Measurements from ENCODE around the gene CPZ. TPM values are rescaled to one million over a fixed set of nuclear protein-coding genes. Genes with fewer than 3 reads are reported as not detected.

Gene CPZ
- polyA plus RNA-seq, 1 donor (not counting 4 experiments of a cell fraction or from before 2014, with no cell fraction given) = not detected

DNA sequence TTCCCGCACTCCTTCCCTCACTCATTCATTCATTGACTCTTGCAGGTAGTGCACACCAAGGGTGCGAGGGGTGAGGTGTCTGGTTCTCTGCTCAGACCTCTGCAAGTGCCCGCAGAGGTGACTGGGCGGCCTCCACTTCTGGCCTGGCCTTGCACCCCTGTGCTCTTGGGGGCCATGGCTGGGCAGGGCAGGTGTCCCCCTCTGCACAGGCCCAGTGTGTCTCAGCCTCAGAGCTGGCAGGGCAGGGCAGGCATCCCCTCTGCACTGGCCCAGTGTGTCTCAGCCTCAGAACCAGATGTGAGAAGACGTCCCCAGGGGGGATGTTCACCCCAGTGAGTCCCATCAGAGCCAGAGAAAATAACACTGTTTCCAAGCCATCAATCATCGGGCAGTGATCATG lies 16.8 kb downstream of the CPZ start:
- no peak overlapping the region for H2AFZ ChIP-seq (ENCODE audit: control insufficient read depth, low read length)
- dilution Hi-C loops (cut with MboI; ENCODE audit: extremely low pct_ligation_motif_present, low sequenced_read_pairs) = no loop called here

GRCh38 chr4:8609824-8610350 lies 17.3 kb downstream of the CPZ start:
- dilution Hi-C loops (cut with MboI; ENCODE audit: extremely low pct_ligation_motif_present, low sequenced_read_pairs) = no loop called here
- TF ChIP-seq, protein P1, sequence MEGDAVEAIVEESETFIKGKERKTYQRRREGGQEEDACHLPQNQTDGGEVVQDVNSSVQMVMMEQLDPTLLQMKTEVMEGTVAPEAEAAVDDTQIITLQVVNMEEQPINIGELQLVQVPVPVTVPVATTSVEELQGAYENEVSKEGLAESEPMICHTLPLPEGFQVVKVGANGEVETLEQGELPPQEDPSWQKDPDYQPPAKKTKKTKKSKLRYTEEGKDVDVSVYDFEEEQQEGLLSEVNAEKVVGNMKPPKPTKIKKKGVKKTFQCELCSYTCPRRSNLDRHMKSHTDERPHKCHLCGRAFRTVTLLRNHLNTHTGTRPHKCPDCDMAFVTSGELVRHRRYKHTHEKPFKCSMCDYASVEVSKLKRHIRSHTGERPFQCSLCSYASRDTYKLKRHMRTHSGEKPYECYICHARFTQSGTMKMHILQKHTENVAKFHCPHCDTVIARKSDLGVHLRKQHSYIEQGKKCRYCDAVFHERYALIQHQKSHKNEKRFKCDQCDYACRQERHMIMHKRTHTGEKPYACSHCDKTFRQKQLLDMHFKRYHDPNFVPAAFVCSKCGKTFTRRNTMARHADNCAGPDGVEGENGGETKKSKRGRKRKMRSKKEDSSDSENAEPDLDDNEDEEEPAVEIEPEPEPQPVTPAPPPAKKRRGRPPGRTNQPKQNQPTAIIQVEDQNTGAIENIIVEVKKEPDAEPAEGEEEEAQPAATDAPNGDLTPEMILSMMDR (optimal IDR thresholded peaks at IDR 0.05 in 1 of 3, IDR thresholded peaks at IDR 0.05 in 1 of 3, conservative IDR thresholded peaks at IDR 0.05 in 1 of 3; ENCODE audit: extremely low read depth in 1 of 3, insufficient read depth in 2 of 3, low read length in 3 of 3) = no peak
- no peak for TF ChIP-seq EZH2 (IDR thresholded peaks at IDR 0.05; ENCODE audit: low read length)
- H3K4me1 ChIP-seq (ENCODE audit: control insufficient read depth, extremely low read depth, insufficient read depth, low read length) = no peaks in the 10 kb centered on the region
- no peak for DNase-seq (ENCODE audit: low read depth, low spot score)
- H3K9me1 ChIP-seq (ENCODE audit: control insufficient read depth, extremely low read depth, insufficient read depth, low read length) = no peaks in the 10 kb centered on the region
- no peaks in the 10 kb centered on the region for H3K36me3 ChIP-seq (ENCODE audit: control insufficient read depth in 2 of 2, extremely low read depth in 1 of 2, insufficient read depth in 2 of 2, low read length in 2 of 2)
- no peak for FAIRE-seq
- no peak overlapping the region for H3K9ac ChIP-seq (ENCODE audit: control insufficient read depth, extremely low read depth, insufficient read depth, low read length)
- H4K20me1 ChIP-seq (ENCODE audit: control insufficient read depth, extremely low read depth, insufficient read depth, low read length) = no peaks in the 10 kb centered on the region
- H3K79me2 ChIP-seq (ENCODE audit: control insufficient read depth, insufficient read depth, low read length) = no peaks in the 10 kb centered on the region
- no peaks in the 10 kb centered on the region for H3K9me3 ChIP-seq (ENCODE audit: control insufficient read depth, low read depth, low read length)
- H3K4me3 ChIP-seq (ENCODE audit: control insufficient read depth in 2 of 3, extremely low read depth in 1 of 3, insufficient read depth in 2 of 3, low read depth in 1 of 3, low read length in 3 of 3) = no peak overlapping the region
- no peaks in the 10 kb centered on the region for H3K27me3 ChIP-seq (ENCODE audit: control insufficient read depth, extremely low read depth, insufficient read depth, low read length)
- no peak overlapping the region for H3K27ac ChIP-seq (ENCODE audit: control insufficient read depth, insufficient read depth, low read length)
- no peak overlapping the region for H3K4me2 ChIP-seq (ENCODE audit: control insufficient read depth, extremely low read depth, insufficient read depth, low read depth, low read length)
- no peak overlapping the region for H2AFZ ChIP-seq (ENCODE audit: control insufficient read depth, low read length)

More for the DNA sequence above, 16.8 kb downstream of the CPZ start:
- FAIRE-seq (no peak), DNase-seq (ENCODE audit: low read depth, low spot score) (no peak)
- no peak overlapping the region for H3K9ac ChIP-seq (ENCODE audit: control insufficient read depth, extremely low read depth, insufficient read depth, low read length)
- H3K4me2 ChIP-seq (ENCODE audit: control insufficient read depth, extremely low read depth, insufficient read depth, low read depth, low read length) = no peak overlapping the region
- TF ChIP-seq, protein P1 (optimal IDR thresholded peaks at IDR 0.05 in 1 of 3, IDR thresholded peaks at IDR 0.05 in 1 of 3, conservative IDR thresholded peaks at IDR 0.05 in 1 of 3; ENCODE audit: extremely low read depth in 1 of 3, insufficient read depth in 2 of 3, low read length in 3 of 3) = no peak
- TF ChIP-seq EZH2 (IDR thresholded peaks at IDR 0.05; ENCODE audit: low read length) = no peak
- no peaks in the 10 kb centered on the region for H3K9me3 ChIP-seq (ENCODE audit: control insufficient read depth, low read depth, low read length)
- H3K27ac ChIP-seq (ENCODE audit: control insufficient read depth, insufficient read depth, low read length) = no peak overlapping the region
- H3K36me3 ChIP-seq (ENCODE audit: control insufficient read depth in 2 of 2, extremely low read depth in 1 of 2, insufficient read depth in 2 of 2, low read length in 2 of 2) = no peaks in the 10 kb centered on the region
- H3K9me1 ChIP-seq (ENCODE audit: control insufficient read depth, extremely low read depth, insufficient read depth, low read length) = no peaks in the 10 kb centered on the region
- H3K4me1 ChIP-seq (ENCODE audit: control insufficient read depth, extremely low read depth, insufficient read depth, low read length) = no peaks in the 10 kb centered on the region
- H3K79me2 ChIP-seq (ENCODE audit: control insufficient read depth, insufficient read depth, low read length) = no peaks in the 10 kb centered on the region
- no peak overlapping the region for H3K4me3 ChIP-seq (ENCODE audit: control insufficient read depth in 2 of 3, extremely low read depth in 1 of 3, insufficient read depth in 2 of 3, low read depth in 1 of 3, low read length in 3 of 3)
- no peaks in the 10 kb centered on the region for H3K27me3 ChIP-seq (ENCODE audit: control insufficient read depth, extremely low read depth, insufficient read depth, low read length)
- no peaks in the 10 kb centered on the region for H4K20me1 ChIP-seq (ENCODE audit: control insufficient read depth, extremely low read depth, insufficient read depth, low read length)
